ENCODE data around the gene APIP.

GRCh38 chr11:34893416-34893815, 22.8 kb downstream of the APIP start:
- no peak for TF ChIP-seq CTCF (IDR thresholded peaks at IDR 0.05; ENCODE audit: low read length)
- no peak for TF ChIP-seq EZH2phosphoT487 (IDR thresholded peaks at IDR 0.05; ENCODE audit: low read length)
- no peak for TF ChIP-seq EZH2 (optimal IDR thresholded peaks at IDR 0.05; ENCODE audit: low read depth, low read length)
